Measurements from ENCODE around the gene FGF12.

GRCh38 chr3:192340031-192340430, 387.3 kb downstream of the FGF12 start:
- TF ChIP-seq CTCF (IDR thresholded peaks at IDR 0.05; ENCODE audit: low read depth, low read length) (no peak), EZH2phosphoT487 (IDR thresholded peaks at IDR 0.05; ENCODE audit: low read depth) (no peak)

Measured in OCI-LY3 (cell line).